ENCODE measurements around the gene ATIC. TPM values are rescaled to one million over a fixed set of nuclear protein-coding genes. Genes with fewer than 3 reads are reported as not detected.

ATIC gene
- 145 and 148 TPM in 2 replicates for total RNA-seq
- long read RNA-seq, transcript ATIC-205 (15 exons, 2,275 nt) = minor isoform, 11 of 859 reads
- long read RNA-seq, transcript ATIC-201 (16 exons, 2,213 nt) = major isoform, 761 of 859 reads
- long read RNA-seq, partial matches to known transcripts = 45 of 859 reads
- long read RNA-seq, other reads (novel, unspliced or antisense) = 41 of 859 reads

DNA sequence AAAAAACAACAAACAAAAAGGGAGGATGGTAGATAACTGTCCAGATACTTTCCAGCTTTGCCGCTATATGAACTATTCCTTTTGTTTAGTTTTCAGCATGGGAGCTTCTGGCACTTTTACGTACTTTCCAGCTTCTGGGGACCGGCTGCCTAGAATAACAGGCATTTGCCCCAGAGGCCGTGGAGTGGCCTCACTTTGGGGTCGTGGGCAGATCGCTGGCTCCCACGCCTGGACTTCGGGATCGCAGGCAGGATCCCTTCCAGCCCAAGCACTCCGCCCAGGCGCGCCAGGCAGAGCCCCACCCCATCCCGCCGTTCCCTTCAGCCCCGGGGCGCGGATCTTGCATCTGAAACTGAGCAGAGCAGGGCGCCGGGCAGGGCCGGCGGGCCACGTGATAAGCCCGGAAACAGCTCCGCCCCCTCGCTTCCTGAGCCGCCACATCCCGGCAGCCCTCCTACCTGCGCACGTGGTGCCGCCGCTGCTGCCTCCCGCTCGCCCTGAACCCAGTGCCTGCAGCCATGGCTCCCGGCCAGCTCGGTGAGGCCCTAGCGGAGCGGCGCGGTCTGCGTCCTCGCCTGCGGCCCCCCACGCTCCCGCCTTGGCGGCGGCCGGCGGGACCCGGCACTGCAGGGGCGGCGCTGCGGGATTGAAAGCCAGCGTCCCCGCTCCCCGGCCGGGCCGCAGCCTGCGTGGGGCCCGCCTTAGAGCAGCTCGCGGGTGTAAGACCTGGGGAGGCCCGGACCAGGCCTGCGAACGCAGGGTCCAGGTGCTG lies at the start of gene ATIC:
Gene ATIC (plus strand): TSS at position 435 of the 772 bp plus-strand sequence. CDS start 84 bp downstream, at position 519.
- Mint-ChIP-seq H3K9me3 (ENCODE audit: low read depth) (no peaks in the 10 kb centered on the region), H3K27me3 (no peaks in the 10 kb centered on the region), H3K36me3 (ENCODE audit: insufficient read depth) (peaks cover 25% of the 10 kb centered on the region), H3K27ac (peak within 1 kb of the TSS; percentile 92), H3K4me3 (ENCODE audit: low read depth) (peak within 1 kb of the TSS; percentile 89), H3K4me1 (ENCODE audit: low read depth) (peaks cover 20% of the 10 kb centered on the region)
- DNase-seq (ENCODE audit: low spot score, unreplicated experiment) = peak; percentile 81
- TF ChIP-seq, protein P1, sequence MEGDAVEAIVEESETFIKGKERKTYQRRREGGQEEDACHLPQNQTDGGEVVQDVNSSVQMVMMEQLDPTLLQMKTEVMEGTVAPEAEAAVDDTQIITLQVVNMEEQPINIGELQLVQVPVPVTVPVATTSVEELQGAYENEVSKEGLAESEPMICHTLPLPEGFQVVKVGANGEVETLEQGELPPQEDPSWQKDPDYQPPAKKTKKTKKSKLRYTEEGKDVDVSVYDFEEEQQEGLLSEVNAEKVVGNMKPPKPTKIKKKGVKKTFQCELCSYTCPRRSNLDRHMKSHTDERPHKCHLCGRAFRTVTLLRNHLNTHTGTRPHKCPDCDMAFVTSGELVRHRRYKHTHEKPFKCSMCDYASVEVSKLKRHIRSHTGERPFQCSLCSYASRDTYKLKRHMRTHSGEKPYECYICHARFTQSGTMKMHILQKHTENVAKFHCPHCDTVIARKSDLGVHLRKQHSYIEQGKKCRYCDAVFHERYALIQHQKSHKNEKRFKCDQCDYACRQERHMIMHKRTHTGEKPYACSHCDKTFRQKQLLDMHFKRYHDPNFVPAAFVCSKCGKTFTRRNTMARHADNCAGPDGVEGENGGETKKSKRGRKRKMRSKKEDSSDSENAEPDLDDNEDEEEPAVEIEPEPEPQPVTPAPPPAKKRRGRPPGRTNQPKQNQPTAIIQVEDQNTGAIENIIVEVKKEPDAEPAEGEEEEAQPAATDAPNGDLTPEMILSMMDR (IDR thresholded peaks at IDR 0.05; ENCODE audit: unreplicated experiment) = no peak

DNA sequence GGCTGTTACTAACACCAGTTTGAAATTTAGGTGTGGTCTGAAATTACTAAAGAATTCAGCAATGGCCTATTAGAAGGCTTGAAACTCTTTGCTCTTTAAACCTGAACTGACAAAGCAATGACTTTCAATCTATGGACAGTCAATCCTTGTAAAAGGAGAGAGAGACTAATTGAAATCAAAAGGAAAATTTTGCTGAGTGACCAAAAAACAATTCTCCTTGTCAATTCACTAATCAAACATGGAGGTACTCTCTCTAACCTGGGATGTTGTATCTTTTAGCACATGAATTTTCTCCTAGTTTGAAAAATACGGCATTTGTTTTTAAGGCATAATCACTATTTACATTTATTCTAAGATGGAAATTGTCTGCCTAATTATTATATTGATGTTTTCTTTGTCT lies 49.6 kb upstream of the ATIC start:
- Mint-ChIP-seq H3K4me1 (ENCODE audit: low read depth) (peaks cover 7% of the 10 kb centered on the region), H3K27ac (no peak overlapping the region), H3K9me3 (ENCODE audit: low read depth) (peaks cover 5% of the 10 kb centered on the region), H3K36me3 (ENCODE audit: insufficient read depth) (no peaks in the 10 kb centered on the region), H3K4me3 (ENCODE audit: low read depth) (no peak overlapping the region), H3K27me3 (no peaks in the 10 kb centered on the region)
- no peak for DNase-seq (ENCODE audit: low spot score, unreplicated experiment)
- TF ChIP-seq, protein P1 (IDR thresholded peaks at IDR 0.05; ENCODE audit: unreplicated experiment) = no peak

GRCh38 chr2:215262741-215263362 lies 49.0 kb upstream of the ATIC start:
- H3K27me3 Mint-ChIP-seq = no peaks in the 10 kb centered on the region
- no peak overlapping the region for H3K4me3 Mint-ChIP-seq (ENCODE audit: low read depth)
- peaks cover 9% of the 10 kb centered on the region for H3K9me3 Mint-ChIP-seq (ENCODE audit: low read depth)
- peaks cover 3% of the 10 kb centered on the region for H3K36me3 Mint-ChIP-seq (ENCODE audit: insufficient read depth)
- peaks cover 7% of the 10 kb centered on the region for H3K4me1 Mint-ChIP-seq (ENCODE audit: low read depth)
- no peak overlapping the region for H3K27ac Mint-ChIP-seq
- DNase-seq (ENCODE audit: low spot score, unreplicated experiment) = no peak
- TF ChIP-seq, protein P1 (IDR thresholded peaks at IDR 0.05; ENCODE audit: unreplicated experiment) = no peak

DNA sequence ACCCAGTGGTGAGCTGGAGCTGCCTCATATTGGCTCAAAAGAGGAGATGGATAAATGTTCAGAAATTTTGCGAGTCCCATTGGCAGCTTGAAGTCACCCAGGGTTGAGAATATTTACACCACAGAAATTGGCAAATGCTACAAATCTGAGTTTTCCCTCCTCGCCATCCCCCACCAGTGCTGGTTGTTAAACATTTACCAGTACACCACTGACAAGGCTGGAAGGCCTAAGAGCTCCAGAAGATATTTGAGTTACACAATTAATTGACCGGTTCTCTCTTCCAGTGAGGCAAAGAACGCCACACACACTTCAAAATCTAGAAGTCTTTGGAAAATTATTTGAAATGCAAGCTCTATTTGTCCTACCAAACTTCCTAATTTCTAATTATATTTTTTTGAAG lies 47.5 kb upstream of the ATIC start:
- DNase-seq (ENCODE audit: low spot score, unreplicated experiment) = no peak
- peaks cover 3% of the 10 kb centered on the region for H3K36me3 Mint-ChIP-seq (ENCODE audit: insufficient read depth)
- no peak overlapping the region for H3K27ac Mint-ChIP-seq
- peaks cover 9% of the 10 kb centered on the region for H3K9me3 Mint-ChIP-seq (ENCODE audit: low read depth)
- peaks cover 9% of the 10 kb centered on the region for H3K4me1 Mint-ChIP-seq (ENCODE audit: low read depth)
- no peaks in the 10 kb centered on the region for H3K27me3 Mint-ChIP-seq
- H3K4me3 Mint-ChIP-seq (ENCODE audit: low read depth) = no peak overlapping the region
- TF ChIP-seq, protein P1 (IDR thresholded peaks at IDR 0.05; ENCODE audit: unreplicated experiment) = no peak

GRCh38 chr2:215269397-215270117 lies 42.3 kb upstream of the ATIC start:
- H3K27me3 Mint-ChIP-seq = no peaks in the 10 kb centered on the region
- TF ChIP-seq, protein P1 (IDR thresholded peaks at IDR 0.05; ENCODE audit: unreplicated experiment) = peak; percentile 90
- H3K4me3 Mint-ChIP-seq (ENCODE audit: low read depth) = no peak overlapping the region
- no peak overlapping the region for H3K27ac Mint-ChIP-seq
- H3K36me3 Mint-ChIP-seq (ENCODE audit: insufficient read depth) = peaks cover 3% of the 10 kb centered on the region
- H3K9me3 Mint-ChIP-seq (ENCODE audit: low read depth) = peaks cover 3% of the 10 kb centered on the region
- peaks cover 14% of the 10 kb centered on the region for H3K4me1 Mint-ChIP-seq (ENCODE audit: low read depth)
- DNase-seq (ENCODE audit: low spot score, unreplicated experiment) = peak; percentile 40
